ENCODE data around the gene SH3PXD2A.

SH3PXD2A gene

GRCh38 chr10:103599211-103599610 is 256.2 kb downstream of the SH3PXD2A start:
- no peaks in the 10 kb centered on the region for H3K9me3 ChIP-seq
- TF ChIP-seq, protein P1, sequence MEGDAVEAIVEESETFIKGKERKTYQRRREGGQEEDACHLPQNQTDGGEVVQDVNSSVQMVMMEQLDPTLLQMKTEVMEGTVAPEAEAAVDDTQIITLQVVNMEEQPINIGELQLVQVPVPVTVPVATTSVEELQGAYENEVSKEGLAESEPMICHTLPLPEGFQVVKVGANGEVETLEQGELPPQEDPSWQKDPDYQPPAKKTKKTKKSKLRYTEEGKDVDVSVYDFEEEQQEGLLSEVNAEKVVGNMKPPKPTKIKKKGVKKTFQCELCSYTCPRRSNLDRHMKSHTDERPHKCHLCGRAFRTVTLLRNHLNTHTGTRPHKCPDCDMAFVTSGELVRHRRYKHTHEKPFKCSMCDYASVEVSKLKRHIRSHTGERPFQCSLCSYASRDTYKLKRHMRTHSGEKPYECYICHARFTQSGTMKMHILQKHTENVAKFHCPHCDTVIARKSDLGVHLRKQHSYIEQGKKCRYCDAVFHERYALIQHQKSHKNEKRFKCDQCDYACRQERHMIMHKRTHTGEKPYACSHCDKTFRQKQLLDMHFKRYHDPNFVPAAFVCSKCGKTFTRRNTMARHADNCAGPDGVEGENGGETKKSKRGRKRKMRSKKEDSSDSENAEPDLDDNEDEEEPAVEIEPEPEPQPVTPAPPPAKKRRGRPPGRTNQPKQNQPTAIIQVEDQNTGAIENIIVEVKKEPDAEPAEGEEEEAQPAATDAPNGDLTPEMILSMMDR (IDR thresholded peaks at IDR 0.05; ENCODE audit: low read depth, low read length), result no peak
- DNase-seq, result no peak
- no peaks in the 10 kb centered on the region; the same call in 1 of the 2 replicates for H3K36me3 ChIP-seq
- H3K4me1 ChIP-seq, result peaks cover 2% of the 10 kb centered on the region; the same call in 1 of the 2 replicates
- no peaks in the 10 kb centered on the region for H3K27me3 ChIP-seq
- no peak overlapping the region for H3K4me3 ChIP-seq (ENCODE audit: low read depth, low read length)

DNA sequence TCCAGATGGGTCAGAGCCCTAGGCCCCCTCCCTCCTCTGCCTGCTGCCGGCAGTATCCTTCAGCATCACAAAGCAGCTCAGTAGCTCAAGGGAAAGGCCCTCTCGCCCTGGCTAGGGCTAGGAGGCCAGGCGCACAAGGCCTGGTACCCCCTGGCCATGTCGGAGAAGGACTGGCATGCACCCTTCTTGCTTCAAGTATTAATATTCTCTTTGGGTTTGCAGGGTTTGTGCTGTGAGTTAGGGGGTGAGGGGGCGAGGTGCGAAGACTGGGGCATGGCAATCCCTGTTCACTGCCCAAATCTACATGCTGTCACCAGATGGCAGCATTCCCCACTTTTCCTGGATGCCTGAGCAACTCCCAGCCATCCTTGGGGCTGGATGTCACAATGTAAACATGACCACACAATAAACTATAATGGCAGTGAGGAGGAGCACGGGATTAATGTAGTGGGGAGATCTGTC is 256.7 kb downstream of the SH3PXD2A start:
- TF ChIP-seq, protein P1 (IDR thresholded peaks at IDR 0.05; ENCODE audit: low read depth, low read length), result peak; percentile 81
- Histone ChIP-seq H3K9me3 (no peaks in the 10 kb centered on the region), H3K36me3 (no peaks in the 10 kb centered on the region; the same call in 1 of the 2 replicates), H3K4me1 (peaks cover 2% of the 10 kb centered on the region; the same call in 1 of the 2 replicates), H3K4me3 (ENCODE audit: low read depth, low read length) (no peak overlapping the region), H3K27me3 (no peaks in the 10 kb centered on the region)
- DNase-seq, result peak; percentile 70

GRCh38 chr10:103597003-103597402 is 258.4 kb downstream of the SH3PXD2A start:
- H3K27me3 ChIP-seq, result no peaks in the 10 kb centered on the region
- H3K4me1 ChIP-seq, result peaks cover 2% of the 10 kb centered on the region; the same call in 1 of the 2 replicates
- no peak overlapping the region for H3K4me3 ChIP-seq (ENCODE audit: low read depth, low read length)

GRCh38 chr10:103595933-103596726 is 259.2 kb downstream of the SH3PXD2A start:
- H3K4me1 ChIP-seq, result peaks cover 2% of the 10 kb centered on the region; the same call in 1 of the 2 replicates
- H3K27me3 ChIP-seq, result no peaks in the 10 kb centered on the region
- DNase-seq, result peak; percentile 50
- TF ChIP-seq, protein P1 (IDR thresholded peaks at IDR 0.05; ENCODE audit: low read depth, low read length), result no peak
- no peak overlapping the region for H3K4me3 ChIP-seq (ENCODE audit: low read depth, low read length)
- no peaks in the 10 kb centered on the region for H3K9me3 ChIP-seq
- H3K36me3 ChIP-seq, result no peaks in the 10 kb centered on the region; the same call in 1 of the 2 replicates

More at GRCh38 chr10:103597003-103597402, 258.4 kb downstream of the SH3PXD2A start:
- no peaks in the 10 kb centered on the region; the same call in 1 of the 2 replicates for H3K36me3 ChIP-seq
- H3K9me3 ChIP-seq, result no peaks in the 10 kb centered on the region
- TF ChIP-seq, protein P1 (IDR thresholded peaks at IDR 0.05; ENCODE audit: low read depth, low read length), result no peak
- DNase-seq, result no peak

- DNase-seq, result no peak
- no peak overlapping the region for H3K4me3 ChIP-seq (ENCODE audit: low read depth, low read length)
- no peaks in the 10 kb centered on the region for H3K27me3 ChIP-seq
- H3K9me3 ChIP-seq, result no peaks in the 10 kb centered on the region
- H3K4me1 ChIP-seq, result no peaks in the 10 kb centered on the region
- H3K36me3 ChIP-seq, result no peaks in the 10 kb centered on the region
- TF ChIP-seq, protein P1 (IDR thresholded peaks at IDR 0.05; ENCODE audit: low read depth, low read length), result no peak
Observed at GRCh38 chr10:103593022-103593570, 262.3 kb downstream of the SH3PXD2A start.
